NT2/D1 (cell line): ENCODE measurements around the gene RALGPS1.

Source experiments
- SUZ12 ChIP-seq: IDR thresholded peaks from 2 replicates; pipeline ENCODE4 v1.6.1; 2011; ENCODE audit not compliant: insufficient read length, insufficient read depth; ENCODE audit errors: extremely low read depth
- YY1 ChIP-seq: IDR thresholded peaks from 2 replicates; pipeline ENCODE4 v1.6.1; 2011; ENCODE audit not compliant: insufficient read length, insufficient read depth

- TF ChIP-seq SUZ12 (no peak), YY1 (no peak)
These were observed 21.5 kb upstream of the RALGPS1 start for GRCh38 chr9:126893079-126893478.
